IMR-90 (cell line): Measurements from ENCODE around the gene CTIF. TPM values are rescaled to one million over a fixed set of nuclear protein-coding genes. Genes with fewer than 3 reads are reported as not detected.

Experiments
- ATAC-seq: fragments of 200-7000 bp; cut with Tn5 transposase; 2 replicates; pipeline ENCODE4 v1.9.1; 2020; ENCODE audit warnings: low read depth, mild to moderate bottlenecking, moderate library complexity
- BruUV-seq: library from RNA; stranded (reverse); fragments of 400-500 nt; replicated peaks from 2 replicates; lab custom pipeline; 2021; lab: Mats Ljungman, UMichigan
- CTCF ChIA-PET: fragments of 300-600 bp; formaldehyde crosslinking; extraction: SDS; loops from one replicate; lab custom pipeline; 2021; ENCODE audit warnings: antibody characterized with exemption; lab: Yijun Ruan, JAX
- POLR2A ChIA-PET: fragments of 300-600 bp; sonication (Branson Sonifier 250); formaldehyde crosslinking; loops from one replicate; lab custom pipeline; 2022; ENCODE audit warnings: antibody characterized with exemption; ENCODE audit not compliant: unreplicated experiment; lab: Charles Lee
- DNase-seq: peaks from one replicate; pipeline ENCODE4 v3.0.0; 2013
- H2AFZ ChIP-seq: replicated peaks from 2 replicates; pipeline ENCODE3; 2013; ENCODE audit warnings: low read length, mild to moderate bottlenecking; ENCODE audit not compliant: poor library complexity
- H2AK5ac ChIP-seq: 2 replicates; pipeline ENCODE4 v1.6.1; 2013; ENCODE audit warnings: low read depth, low read length, inconsistent platforms
- H2AK9ac ChIP-seq: replicated peaks from 2 replicates; pipeline ENCODE3; 2013; ENCODE audit warnings: mild to moderate bottlenecking, low read depth, low read length, moderate library complexity; ENCODE audit not compliant: poor library complexity
- H2BK120ac ChIP-seq: 2 replicates; pipeline ENCODE4 v1.6.1; 2013; ENCODE audit warnings: low read depth, low read length, inconsistent platforms
- H2BK15ac ChIP-seq: 3 replicates; pipeline ENCODE4 v1.6.1; 2013; ENCODE audit warnings: low read depth, low read length, inconsistent platforms
- H2BK20ac ChIP-seq: 2 replicates; pipeline ENCODE4 v1.6.1; 2013; ENCODE audit warnings: low read depth, mild to moderate bottlenecking, inconsistent platforms, low read length, moderate library complexity
- H2BK5ac ChIP-seq: 2 replicates; pipeline ENCODE4 v1.6.1; 2013; ENCODE audit warnings: mild to moderate bottlenecking, low read depth, low read length, inconsistent platforms; ENCODE audit not compliant: poor library complexity, severe bottlenecking
- H3K14ac ChIP-seq: replicated peaks from 2 replicates; pipeline ENCODE4 v1.6.1; 2013; ENCODE audit warnings: low read depth, low read length, inconsistent platforms
- H3K18ac ChIP-seq: 2 replicates; pipeline ENCODE4 v1.6.1; 2013; ENCODE audit warnings: low read depth, low read length, control low read depth
- H3K23ac ChIP-seq: 2 replicates; pipeline ENCODE4 v1.6.1; 2013; ENCODE audit warnings: low read depth, low read length, inconsistent platforms
- H3K27ac ChIP-seq: 2 replicates; pipeline ENCODE4 v1.5.1; 2013; ENCODE audit warnings: mild to moderate bottlenecking, control low read depth, low read length; ENCODE audit not compliant: insufficient read depth
- H3K27me3 ChIP-seq: 2 replicates; pipeline ENCODE4 v1.6.1; 2013; ENCODE audit warnings: low read length; ENCODE audit not compliant: control insufficient read depth, insufficient read depth
- H3K36me3 ChIP-seq: 2 replicates; pipeline ENCODE4 v1.6.1; 2013; ENCODE audit warnings: low read length, mixed read lengths; ENCODE audit not compliant: control insufficient read depth, insufficient read depth
- H3K4ac ChIP-seq: 2 replicates; pipeline ENCODE4 v1.6.1; 2013; ENCODE audit warnings: low read depth, low read length, inconsistent platforms
- H3K4me1 ChIP-seq: 2 replicates; pipeline ENCODE4 v1.6.1; 2013; ENCODE audit warnings: low read length, mixed read lengths; ENCODE audit not compliant: control insufficient read depth, insufficient read depth
- H3K4me2 ChIP-seq: 2 replicates; pipeline ENCODE4 v1.6.1; 2013; ENCODE audit warnings: low read depth, mild to moderate bottlenecking, control low read depth, low read length, moderate library complexity
- H3K4me3 ChIP-seq: 2 replicates; pipeline ENCODE4 v1.5.1; 2013; ENCODE audit warnings: low read depth, mild to moderate bottlenecking, control low read depth, low read length, moderate library complexity; ENCODE audit not compliant: insufficient read depth
- H3K56ac ChIP-seq: 2 replicates; pipeline ENCODE4 v1.6.1; 2013; ENCODE audit warnings: low read length, inconsistent platforms; ENCODE audit not compliant: insufficient read depth; ENCODE audit errors: extremely low read depth
- H3K79me1 ChIP-seq, 2 experiments: 2 replicates each; pipeline ENCODE4 v1.6.1; 2013; ENCODE audit warnings: low read length in 2 of 2, inconsistent platforms in 1 of 2, low read depth in 1 of 2
- H3K9ac ChIP-seq: 2 replicates; pipeline ENCODE4 v1.6.1; 2013; ENCODE audit warnings: low read depth, low read length, control low read depth
- H3K9me1 ChIP-seq: 2 replicates; pipeline ENCODE4 v1.6.1; 2013; ENCODE audit warnings: low read length, inconsistent platforms; ENCODE audit not compliant: insufficient read depth
- H3K9me3 ChIP-seq: 2 replicates; pipeline ENCODE4 v1.6.1; 2013; ENCODE audit warnings: low read length; ENCODE audit not compliant: control insufficient read depth, insufficient read depth
- H4K20me1 ChIP-seq: 2 replicates; pipeline ENCODE4 v1.6.1; 2013; ENCODE audit warnings: low read length, inconsistent platforms; ENCODE audit not compliant: insufficient read depth
- H4K5ac ChIP-seq: 2 replicates; pipeline ENCODE4 v1.6.1; 2013; ENCODE audit warnings: mild to moderate bottlenecking, low read depth, low read length, control low read depth
- H4K8ac ChIP-seq, 2 experiments: 2 replicates each; pipeline ENCODE4 v1.6.1; 2013; ENCODE audit warnings: low read depth in 2 of 2, low read length in 2 of 2, control low read depth in 1 of 2, inconsistent platforms in 1 of 2
- H4K91ac ChIP-seq: 2 replicates; pipeline ENCODE4 v1.6.1; 2013; ENCODE audit warnings: low read depth, low read length, inconsistent platforms; ENCODE audit not compliant: insufficient read depth
- MXI1 ChIP-seq: IDR thresholded peaks from 2 replicates; pipeline ENCODE4 v1.6.1; 2012; ENCODE audit warnings: low read depth, mild to moderate bottlenecking, low read length, moderate library complexity, borderline replicate concordance
- SMC3 ChIP-seq: fragments of 150-350 bp; IDR thresholded peaks from 2 replicates; pipeline ENCODE4 v1.6.1; 2016; ENCODE audit warnings: low read depth, mild to moderate bottlenecking, antibody characterized with exemption, low read length, moderate library complexity
- dilution Hi-C: fragments of 300-500 bp; cut with HindIII; formaldehyde crosslinking; loops from one replicate; pipeline ENCODE4 v1.14.3; 2018; ENCODE audit warnings: low sequenced_read_pairs; ENCODE audit not compliant: unreplicated experiment
- in situ Hi-C: fragments of 300-500 bp; cut with MboI; formaldehyde crosslinking; loops from 3 replicates; pipeline ENCODE4 v1.14.3; 2019; ENCODE audit warnings: low sequenced_read_pairs, inconsistent platforms, mixed read lengths
- intact Hi-C: fragments of 100-400 bp; cut with micrococcal nuclease; formaldehyde crosslinking; loops from 2 replicates; pipeline ENCODE4 v1.10.0; 2022
- polyA plus RNA-seq, 3 experiments: library from polyadenylated mRNA; depleted of rRNA; stranded (reverse); fragments of >200 nt; gene quantifications; 2 replicates each; pipeline ENCODE4 v1.2.3, GENCODE V29; 2012; ENCODE audit warnings: low replicate concordance in 1 of 3
- total RNA-seq: library from RNA; depleted of rRNA; stranded (reverse); fragments of >200 nt; gene quantifications from 2 replicates; pipeline ENCODE4 v1.2.3, GENCODE V29; 2012

Gene CTIF
- total and polyA plus RNA-seq, 2 of the 4 experiments (the other 2 are of a cell fraction) = 25.1 to 57.0 TPM

- Histone ChIP-seq H3K4me3 (no peak overlapping the region), H2BK5ac (no peak overlapping the region), H2BK20ac (no peak overlapping the region), H4K20me1 (no peaks in the 10 kb centered on the region), H3K36me3 (no peaks in the 10 kb centered on the region), H3K4ac (no peak overlapping the region), H3K27ac (no peak overlapping the region), H3K4me2 (no peak overlapping the region), H3K4me1 (no peaks in the 10 kb centered on the region), H3K56ac (no peak overlapping the region), H4K5ac (no peak overlapping the region), H3K14ac (no peak overlapping the region), H2AFZ (no peak overlapping the region), H2BK15ac (no peak overlapping the region), H3K9me3 (no peaks in the 10 kb centered on the region), H3K79me1 (no peaks in the 10 kb centered on the region), H3K23ac (no peak overlapping the region), H4K91ac (no peak overlapping the region), H3K27me3 (peaks cover 3% of the 10 kb centered on the region; the same call in 1 of the 2 replicates), H3K9me1 (no peaks in the 10 kb centered on the region), H3K18ac (no peak overlapping the region), H2AK9ac (no peak overlapping the region), H2BK120ac (no peak overlapping the region), H2AK5ac (no peak overlapping the region), H4K8ac (no peak overlapping the region), H3K9ac (no peak overlapping the region)
- ChIA-PET POLR2A (no interaction called here), CTCF (no interaction called here)
- DNase-seq = no peak
- ATAC-seq = no peak
- BruUV-seq = no TSS peak
- dilution Hi-C loops = no loop called here
- intact Hi-C loops = no loop called here
- no peak for TF ChIP-seq SMC3
- TF ChIP-seq MXI1 = no peak
- in situ Hi-C loops = no loop called here
Measured at GRCh38 chr18:48500517-48500916, 38.3 kb upstream of the CTIF start.
